SK-N-SH treated with all-trans-retinoic acid at 6 μM for 48 hours (cell line): ENCODE results near the gene ZNF333.

Source experiments
- ATAC-seq: fragments of 200-7000 bp; cut with Tn5 transposase; 3 replicates; pipeline ENCODE4 v1.9.1; 2020; ENCODE audit warnings: mild to moderate bottlenecking, moderate library complexity
- ARNTL ChIP-seq: fragments of 450-650 bp; formaldehyde crosslinking; IDR thresholded peaks from 2 replicates; pipeline ENCODE4 v1.5.0; 2020; ENCODE audit warnings: low read depth, mild to moderate bottlenecking, moderate library complexity, borderline replicate concordance
- BACH2 ChIP-seq: fragments of 250-450 bp; sonication (Bioruptor Pico); IDR thresholded peaks from 2 replicates; pipeline ENCODE4 v1.9.0; 2021; ENCODE audit warnings: mild to moderate bottlenecking, borderline replicate concordance
- ESRRG ChIP-seq: fragments of 250-450 bp; sonication (Bioruptor Pico); IDR thresholded peaks from 2 replicates; pipeline ENCODE4 v1.6.1; 2021; ENCODE audit warnings: mild to moderate bottlenecking
- ISL1 ChIP-seq: fragments of 250-450 bp; sonication (Bioruptor Pico); IDR thresholded peaks from 2 replicates; pipeline ENCODE4 v2.1.2; 2022; ENCODE audit warnings: mild to moderate bottlenecking, moderate library complexity
- OSR1 ChIP-seq: fragments of 250-450 bp; sonication (Bioruptor Pico); IDR thresholded peaks from 2 replicates; pipeline ENCODE4 v1.8.0; 2022; ENCODE audit warnings: moderate library complexity, mild to moderate bottlenecking, inconsistent platforms
- PATZ1 ChIP-seq: fragments of 250-450 bp; sonication (Bioruptor Pico); IDR thresholded peaks from 2 replicates; pipeline ENCODE4 v1.8.0; 2020; ENCODE audit warnings: mild to moderate bottlenecking, moderate library complexity, borderline replicate concordance
- PPARA ChIP-seq: fragments of 250-450 bp; sonication (Bioruptor Pico); IDR thresholded peaks from 2 replicates; pipeline ENCODE4 v1.5.0; 2020; ENCODE audit warnings: mild to moderate bottlenecking, borderline replicate concordance
- RARB ChIP-seq: fragments of 250-450 bp; sonication (Bioruptor Pico); IDR thresholded peaks from 2 replicates; pipeline ENCODE4 v1.8.0; 2021; ENCODE audit warnings: mild to moderate bottlenecking, moderate library complexity
- SNAI2 ChIP-seq: fragments of 250-450 bp; sonication (Bioruptor Pico); IDR thresholded peaks from 2 replicates; pipeline ENCODE4 v1.5.0; 2020; ENCODE audit warnings: mild to moderate bottlenecking, moderate library complexity
- TCF4 ChIP-seq: fragments of 250-450 bp; sonication (Bioruptor Pico); IDR thresholded peaks from 2 replicates; pipeline ENCODE4 v1.8.0; 2021; ENCODE audit warnings: mild to moderate bottlenecking, moderate library complexity, borderline replicate concordance
- TOX ChIP-seq: fragments of 250-450 bp; sonication (Bioruptor Pico); IDR thresholded peaks from 2 replicates; pipeline ENCODE4 v1.8.0; 2021; ENCODE audit warnings: mild to moderate bottlenecking, moderate library complexity, borderline replicate concordance
- TSHZ2 ChIP-seq: fragments of 250-450 bp; sonication (Bioruptor Pico); IDR thresholded peaks from 2 replicates; pipeline ENCODE4 v1.5.0; 2020; ENCODE audit warnings: mild to moderate bottlenecking, moderate library complexity
- ZC3H10 ChIP-seq: fragments of 250-450 bp; sonication (Bioruptor Pico); IDR thresholded peaks from 2 replicates; pipeline ENCODE4 v1.5.1; 2021; ENCODE audit warnings: mild to moderate bottlenecking, moderate library complexity
- ZFP30 ChIP-seq: fragments of 450-650 bp; formaldehyde crosslinking; IDR thresholded peaks from 2 replicates; pipeline ENCODE4 v1.5.0; 2022; ENCODE audit warnings: mild to moderate bottlenecking, moderate library complexity
- ZNF565 ChIP-seq: fragments of 450-650 bp; formaldehyde crosslinking; conservative IDR thresholded peaks from 2 replicates; pipeline ENCODE4 v1.5.0; 2020; ENCODE audit warnings: low read depth, mild to moderate bottlenecking, moderate library complexity
- ZNF70 ChIP-seq: fragments of 450-650 bp; formaldehyde crosslinking; IDR thresholded peaks from 2 replicates; pipeline ENCODE4 v1.5.0; 2020; ENCODE audit warnings: mild to moderate bottlenecking, moderate library complexity

The ZNF333 gene

DNA sequence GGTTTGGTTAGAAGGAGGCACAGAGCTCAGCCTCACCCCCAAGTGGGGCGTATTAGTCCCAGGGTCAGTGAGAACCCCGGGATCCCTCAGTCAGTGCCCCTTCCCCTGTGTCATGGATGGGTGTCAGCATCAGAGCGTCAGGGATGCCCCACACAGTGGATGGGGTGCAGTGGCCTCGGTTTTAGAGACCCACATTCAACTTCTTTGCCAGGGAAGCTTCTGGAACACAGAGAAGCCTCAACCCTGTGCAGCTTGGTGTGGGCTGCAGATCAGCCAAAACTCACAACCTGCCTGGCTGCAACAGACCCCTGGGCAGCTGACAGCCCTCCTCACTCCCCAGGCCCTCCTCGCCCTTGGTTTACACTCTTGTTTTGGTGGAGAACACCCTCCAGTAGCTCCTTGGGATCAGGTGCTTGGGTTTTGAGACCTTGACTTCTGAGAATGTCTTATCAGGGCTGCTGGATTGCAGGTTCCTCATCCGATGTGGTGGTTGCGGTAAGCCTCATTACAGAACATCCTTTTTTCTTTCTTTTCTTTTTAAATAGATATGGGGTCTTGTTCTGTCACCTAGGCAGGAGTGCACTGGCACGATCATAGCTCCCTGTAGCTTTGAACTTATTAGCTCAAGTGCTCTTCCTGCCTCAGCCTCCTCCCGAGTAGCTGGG, 11.0 kb downstream of the ZNF333 start:
- TF ChIP-seq OSR1 = no peak
- no peak for TF ChIP-seq TSHZ2
- no peak for TF ChIP-seq ZC3H10 (CRISPR knock-in tag)
- TF ChIP-seq ESRRG (CRISPR knock-in tag) = no peak
- no peak for TF ChIP-seq ZFP30
- TF ChIP-seq, all 23 proteins: peak for 0
- ATAC-seq = no peak

- no peak for ATAC-seq
- no peak for TF ChIP-seq ESRRG (CRISPR knock-in tag)
Measured at GRCh38 chr19:14703833-14704232, 14.0 kb downstream of the ZNF333 start.

DNA sequence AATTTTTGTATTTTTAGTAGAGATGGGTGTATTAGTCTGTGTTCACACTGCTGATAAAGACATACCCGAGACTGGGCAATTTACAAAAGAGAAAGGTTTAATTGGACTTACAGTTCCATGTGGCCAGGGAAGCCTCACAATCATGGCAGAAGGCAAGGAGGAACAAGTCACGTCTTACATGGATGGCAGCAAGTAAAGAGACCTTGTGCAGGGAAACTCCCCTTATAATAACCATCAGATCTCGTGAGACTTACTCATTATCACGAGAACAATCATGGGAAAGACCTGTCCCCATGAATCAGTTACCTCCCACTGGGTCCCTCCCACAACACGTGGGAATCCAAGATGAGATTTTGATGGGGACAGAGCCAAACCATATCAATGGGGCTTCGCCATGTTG, 14.6 kb downstream of the ZNF333 start:
- no peak for TF ChIP-seq TCF4 (CRISPR knock-in tag)
- TF ChIP-seq PATZ1 = no peak
- no peak for TF ChIP-seq TOX (CRISPR knock-in tag)
- no peak for TF ChIP-seq ISL1 (CRISPR knock-in tag)
- TF ChIP-seq ESRRG (CRISPR knock-in tag) = no peak
- TF ChIP-seq RARB (CRISPR knock-in tag) = no peak
- no peak for TF ChIP-seq SNAI2
- no peak for TF ChIP-seq ZNF70 (CRISPR knock-in tag)
- no peak for TF ChIP-seq TSHZ2
- no peak for ATAC-seq

DNA sequence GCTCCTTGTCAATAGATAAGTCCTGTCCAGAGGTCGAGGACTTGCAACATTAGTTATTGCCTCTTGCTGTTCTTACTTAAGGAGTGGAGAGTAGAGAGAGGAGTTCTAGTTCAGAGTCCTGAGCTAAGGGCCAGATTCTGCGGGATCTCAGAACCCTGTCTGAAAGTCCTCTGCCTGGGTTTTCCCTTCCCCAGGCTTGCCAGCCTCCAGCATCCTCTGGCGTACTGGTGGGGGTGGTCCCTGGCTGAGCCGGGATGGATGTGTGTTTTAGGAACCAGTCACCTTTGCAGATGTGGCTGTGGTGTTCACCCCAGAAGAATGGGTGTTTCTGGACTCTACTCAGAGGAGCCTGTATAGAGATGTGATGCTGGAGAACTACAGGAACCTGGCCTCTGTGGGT, 26.0 kb downstream of the ZNF333 start:
- no peak for ATAC-seq
- TF ChIP-seq TCF4 (CRISPR knock-in tag) (no peak), TOX (CRISPR knock-in tag) (no peak), ISL1 (CRISPR knock-in tag) (no peak), PPARA (CRISPR knock-in tag) (no peak), ZC3H10 (CRISPR knock-in tag) (no peak), ESRRG (CRISPR knock-in tag) (no peak), ZFP30 (no peak), TSHZ2 (no peak), BACH2 (CRISPR knock-in tag) (no peak), ZNF565 (CRISPR knock-in tag) (no peak), SNAI2 (no peak), ARNTL (no peak), PATZ1 (no peak)
